Naive thymus-derived CD4-positive, alpha-beta T cell (primary cell): Measurements from ENCODE around the gene HDGFL3. TPM values are rescaled to one million over a fixed set of nuclear protein-coding genes. Genes with fewer than 3 reads are reported as not detected.

ENCODE experiments used
- ATAC-seq: fragments of 150-1000 bp; cut with Tn5 transposase; 2 replicates; pipeline ENCODE4 v1.10.0; 2021; ENCODE audit warnings: mild to moderate bottlenecking, moderate library complexity
- CTCF ChIA-PET: fragments of 350-600 bp; sonication (Branson Sonifier 250); formaldehyde crosslinking; loops from one replicate; lab custom pipeline; 2021; ENCODE audit warnings: antibody characterized with exemption; lab: Charles Lee
- POLR2A ChIA-PET: fragments of 350-600 bp; sonication (Branson Sonifier 250); formaldehyde crosslinking; loops from one replicate; lab custom pipeline; 2021; ENCODE audit warnings: antibody characterized with exemption, inconsistent platforms; lab: Charles Lee
- DNase-seq, 9 donors: peaks; one replicate each; pipeline versions ENCODE4 v3.0.0 to v3.0.0-alpha.2; 2020 to 2022; ENCODE audit warnings: mixed read lengths in 1 of 9
- H3K27ac ChIP-seq: one replicate; pipeline ENCODE4 v1.7.0; 2013; ENCODE audit warnings: mild to moderate bottlenecking, low read depth, low read length, moderate library complexity
- H3K27me3 ChIP-seq, 2 donors: one replicate each; pipeline ENCODE4 v1.7.0; 2013; ENCODE audit warnings: low read length in 2 of 2, mild to moderate bottlenecking in 2 of 2, moderate library complexity in 2 of 2; ENCODE audit not compliant: control insufficient read depth in 2 of 2, insufficient read depth in 2 of 2
- H3K36me3 ChIP-seq, 3 experiments: 1 replicate in 2 of 3; 2 replicates in 1 of 3; pipeline ENCODE4 v1.7.0; 2013; ENCODE audit warnings: low read length in 3 of 3, mild to moderate bottlenecking in 3 of 3, moderate library complexity in 1 of 3; ENCODE audit not compliant: insufficient read depth in 3 of 3, control insufficient read depth in 2 of 3
- H3K4me1 ChIP-seq, 2 donors: one replicate each; pipeline ENCODE4 v1.7.0; 2013; ENCODE audit warnings: low read length in 2 of 2, mild to moderate bottlenecking in 2 of 2, moderate library complexity in 1 of 2; ENCODE audit not compliant: control insufficient read depth in 2 of 2, insufficient read depth in 2 of 2
- H3K4me3 ChIP-seq: 2 replicates; pipeline ENCODE4 v1.7.0; 2013; ENCODE audit warnings: mild to moderate bottlenecking, low read length
- H3K9me3 ChIP-seq, 3 experiments: 1 replicate in 2 of 3; 2 replicates in 1 of 3; pipeline ENCODE4 v1.7.0; 2013; ENCODE audit warnings: low read length in 3 of 3; ENCODE audit not compliant: control insufficient read depth in 2 of 3
- H3K27ac Mint-ChIP-seq, 9 donors: one replicate each; pipeline ENCODE4 v1.8.0; 2020 to 2022; ENCODE audit warnings: mixed read lengths in 9 of 9, mild to moderate bottlenecking in 8 of 9, moderate library complexity in 5 of 9, inconsistent platforms in 2 of 9
- H3K27me3 Mint-ChIP-seq, 5 donors: one replicate each; pipeline ENCODE4 v1.8.0; 2021 to 2022; ENCODE audit warnings: mixed read lengths in 5 of 5, mild to moderate bottlenecking in 1 of 5
- H3K36me3 Mint-ChIP-seq, 5 donors: one replicate each; pipeline ENCODE4 v1.8.0; 2020 to 2022; ENCODE audit warnings: mixed read lengths in 5 of 5, mild to moderate bottlenecking in 3 of 5, inconsistent platforms in 1 of 5
- H3K4me1 Mint-ChIP-seq, 7 donors: one replicate each; pipeline ENCODE4 v1.8.0; 2020 to 2022; ENCODE audit warnings: mixed read lengths in 7 of 7, mild to moderate bottlenecking in 3 of 7, inconsistent platforms in 1 of 7
- H3K4me3 Mint-ChIP-seq, 10 donors: one replicate each; pipeline ENCODE4 v1.8.0; 2020 to 2022; ENCODE audit warnings: mild to moderate bottlenecking in 10 of 10, mixed read lengths in 10 of 10, moderate library complexity in 6 of 10, inconsistent platforms in 2 of 10
- H3K9me3 Mint-ChIP-seq, 11 donors: one replicate each; pipeline ENCODE4 v1.8.0; 2020 to 2022; ENCODE audit warnings: mixed read lengths in 11 of 11, mild to moderate bottlenecking in 4 of 11, inconsistent platforms in 1 of 11, moderate library complexity in 1 of 11
- intact Hi-C, 2 donors: fragments of 100-400 bp; cut with micrococcal nuclease; formaldehyde crosslinking; loops; one replicate each; pipeline ENCODE4 v1.15.1; 2023
- polyA plus RNA-seq, 2 donors: library from polyadenylated mRNA; unstranded; fragments of 300-500 nt; fragmentation: Illumina TruSeq; gene quantifications; one replicate each; pipeline ENCODE4 v1.2.3, GENCODE V29; 2021
- total RNA-seq, 6 experiments: library from RNA in 5 of 6; stranded (reverse) in 5 of 6; gene quantifications; 1 replicate in 5 of 6; 2 replicates in 1 of 6; pipeline ENCODE4 v1.2.3 and lab custom pipeline; 2021 to 2026

Gene HDGFL3
- total and polyA plus RNA-seq, 7 experiments from 2014 or later = 2.1 to 50.1 (median 3.6) TPM

DNA sequence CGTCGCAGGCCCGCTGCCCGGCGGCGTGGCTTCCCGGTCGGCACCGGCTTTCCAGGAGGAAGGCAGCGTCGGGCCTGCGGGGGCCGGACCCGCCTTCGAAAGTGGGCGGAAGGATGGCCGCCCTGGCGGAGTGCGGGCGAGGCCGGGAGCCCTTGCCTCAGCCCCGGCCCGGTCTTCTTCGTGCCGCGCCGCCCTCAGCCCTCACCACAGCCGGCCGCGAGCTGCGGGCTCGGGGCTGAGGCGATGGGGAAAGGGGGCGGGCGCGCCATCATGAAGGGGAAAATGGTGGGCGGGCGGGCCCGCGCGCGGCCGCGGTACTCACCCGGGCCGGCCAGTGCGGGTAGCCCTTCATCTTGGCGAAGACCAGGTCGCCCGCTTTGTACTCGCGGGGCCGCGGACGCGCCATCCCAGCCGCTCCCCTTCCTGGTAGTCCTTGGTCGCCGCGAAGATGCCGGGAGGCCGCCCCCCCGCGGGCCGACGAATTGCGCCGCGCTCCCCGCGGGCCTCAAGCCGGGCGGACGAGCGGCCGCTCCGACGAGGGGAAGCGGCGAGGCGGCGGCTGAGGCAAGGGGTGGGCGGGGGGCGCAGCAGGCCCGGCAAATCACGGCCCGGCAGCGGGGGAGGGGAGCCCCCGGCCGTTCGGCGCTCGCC lies 489 bp downstream of the HDGFL3 start:
- intact Hi-C loops = loop anchor here (1.0 to 10.0 kb wide), 5 partner anchors 42 to 662 kb away; partner anchors contain the start of genes BTBD1 (in 2 of the 2), C15orf40 (in 1 of the 2) and RPS17 (in 1 of the 2)
- H3K27ac ChIP-seq = peak overlapping the region; percentile 51
- no peaks in the 10 kb centered on the region for H3K36me3 ChIP-seq
- ATAC-seq (peak; percentile 48), DNase-seq (peak in 3 of 9 donors; percentile 12 to 48 (median 15))
- peaks cover 3% of the 10 kb centered on the region in 2 donors for H3K27me3 ChIP-seq
- peaks cover 8 to 37% (median 16%) of the 10 kb centered on the region in 5 donors for H3K27me3 Mint-ChIP-seq
- H3K9me3 Mint-ChIP-seq = peaks cover 0 to 6% (median 0%) of the 10 kb centered on the region in 11 donors
- peaks cover 0 to 25% (median 7%) of the 10 kb centered on the region in 7 donors for H3K4me1 Mint-ChIP-seq
- peaks cover 0 to 3% of the 10 kb centered on the region in 2 donors for H3K4me1 ChIP-seq
- no peak overlapping the region for H3K27ac Mint-ChIP-seq
- H3K36me3 Mint-ChIP-seq = peaks cover 0 to 9% (median 5%) of the 10 kb centered on the region in 5 donors
- peak overlapping the region in 3 of 10 donors; percentile 93 to 95 (median 93) for H3K4me3 Mint-ChIP-seq
- ChIA-PET POLR2A (interaction anchor here (0.6 kb wide), 1 partner anchor 1910 kb away, joined by 3 read pairs; no protein-coding TSS in a partner anchor), CTCF (no interaction called here)
- H3K9me3 ChIP-seq = no peaks in the 10 kb centered on the region
- no peak overlapping the region for H3K4me3 ChIP-seq

- H3K4me3 ChIP-seq = no peak overlapping the region
Measured at GRCh38 chr15:83206526-83207008, 1.1 kb downstream of the HDGFL3 start.

DNA sequence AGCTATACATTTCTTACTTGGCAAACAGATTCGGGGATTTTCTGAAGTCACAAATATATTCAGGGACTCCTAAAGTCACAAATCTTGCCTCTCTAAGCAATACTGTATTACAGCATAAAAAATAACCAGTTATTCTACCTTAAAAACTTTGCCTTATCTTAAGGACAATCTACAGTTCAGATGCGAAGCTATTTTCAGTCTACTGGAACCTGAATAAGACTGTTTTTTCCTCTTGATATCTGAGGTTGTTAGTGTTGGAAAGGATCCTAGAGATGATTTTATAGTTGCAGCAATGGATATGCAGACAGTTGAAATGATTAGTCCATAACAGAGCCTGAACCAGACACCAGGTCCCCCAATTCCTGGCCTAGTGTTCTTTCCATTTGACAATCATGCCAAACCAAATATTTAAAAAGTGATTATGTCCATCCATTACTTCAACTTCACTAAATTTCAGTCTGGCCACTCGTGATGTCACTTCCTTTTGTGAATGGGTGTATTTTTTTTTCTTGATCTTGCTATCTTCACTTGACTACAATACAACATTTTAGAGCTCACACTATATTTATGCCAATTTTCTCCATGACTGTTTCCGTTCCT lies 1.8 kb downstream of the HDGFL3 start:
- Mint-ChIP-seq H3K27me3 (peaks cover 8 to 46% (median 16%) of the 10 kb centered on the region in 5 donors), H3K4me1 (peaks cover 0 to 32% (median 7%) of the 10 kb centered on the region in 7 donors), H3K36me3 (peaks cover 0 to 9% (median 5%) of the 10 kb centered on the region in 5 donors), H3K27ac (peak overlapping the region in 5 of 9 donors; percentile 13 to 86 (median 85)), H3K9me3 (peaks cover 0 to 6% (median 0%) of the 10 kb centered on the region in 11 donors), H3K4me3 (peak overlapping the region; percentile 85 to 97 (median 93))
- ChIA-PET POLR2A (no interaction called here), CTCF (no interaction called here)
- intact Hi-C loops = loop anchor here (2.0 to 10.0 kb wide), 3 partner anchors 139 to 661 kb away; partner anchors contain the start of genes BTBD1 (in 2 of the 2) and RPS17 (in 1 of the 2)
- DNase-seq (no peak), ATAC-seq (no peak)
- no peak overlapping the region for H3K4me3 ChIP-seq
- peaks cover 0 to 3% of the 10 kb centered on the region in 2 donors for H3K4me1 ChIP-seq
- H3K27ac ChIP-seq = no peak overlapping the region
- H3K27me3 ChIP-seq = peaks cover 3% of the 10 kb centered on the region in 2 donors
- no peaks in the 10 kb centered on the region for H3K36me3 ChIP-seq
- H3K9me3 ChIP-seq = no peaks in the 10 kb centered on the region

More at GRCh38 chr15:83206526-83207008, 1.1 kb downstream of the HDGFL3 start:
- peaks cover 0 to 6% (median 0%) of the 10 kb centered on the region in 11 donors for H3K9me3 Mint-ChIP-seq
- Histone ChIP-seq H3K4me1 (peaks cover 0 to 3% of the 10 kb centered on the region in 2 donors), H3K27me3 (peaks cover 3% of the 10 kb centered on the region in 2 donors), H3K36me3 (no peaks in the 10 kb centered on the region), H3K27ac (peak overlapping the region; percentile 51), H3K9me3 (no peaks in the 10 kb centered on the region)
- ChIA-PET POLR2A (interaction anchor here (0.6 kb wide), 1 partner anchor 1910 kb away, joined by 3 read pairs; no protein-coding TSS in a partner anchor), CTCF (no interaction called here)
- H3K36me3 Mint-ChIP-seq = peaks cover 0 to 9% (median 5%) of the 10 kb centered on the region in 5 donors
- peaks cover 0 to 31% (median 7%) of the 10 kb centered on the region in 7 donors for H3K4me1 Mint-ChIP-seq
- intact Hi-C loops = loop anchor here (1.0 to 10.0 kb wide), 5 partner anchors 41 to 662 kb away; partner anchors contain the start of genes BTBD1 (in 2 of the 2), C15orf40 (in 1 of the 2) and RPS17 (in 1 of the 2)
- peak overlapping the region in 8 of 9 donors; percentile 13 to 86 (median 82) for H3K27ac Mint-ChIP-seq
- DNase-seq = no peak
- no peak for ATAC-seq
- peaks cover 8 to 43% (median 16%) of the 10 kb centered on the region in 5 donors for H3K27me3 Mint-ChIP-seq
- H3K4me3 Mint-ChIP-seq = peak overlapping the region; percentile 85 to 97 (median 93)

GRCh38 chr15:83204697-83205096 lies 2.9 kb downstream of the HDGFL3 start:
- POLR2A ChIA-PET = no interaction called here
- Histone ChIP-seq H3K27me3 (peaks cover 3% of the 10 kb centered on the region in 2 donors), H3K9me3 (no peaks in the 10 kb centered on the region), H3K36me3 (no peaks in the 10 kb centered on the region), H3K4me1 (peaks cover 0 to 3% of the 10 kb centered on the region in 2 donors), H3K4me3 (no peak overlapping the region), H3K27ac (no peak overlapping the region)
- DNase-seq (no peak), ATAC-seq (no peak)
- Mint-ChIP-seq H3K27ac (no peak overlapping the region), H3K36me3 (peaks cover 0 to 9% (median 5%) of the 10 kb centered on the region in 5 donors), H3K27me3 (peaks cover 8 to 46% (median 16%) of the 10 kb centered on the region in 5 donors), H3K4me3 (peak overlapping the region in 1 of 10 donors; percentile 34), H3K9me3 (peaks cover 0 to 6% (median 0%) of the 10 kb centered on the region in 11 donors), H3K4me1 (peaks cover 0 to 39% (median 7%) of the 10 kb centered on the region in 7 donors)
- intact Hi-C loops = loop anchor here in 1 of 2 donors (5.0 to 10.0 kb wide), 2 partner anchors 137 to 660 kb away; partner anchors contain the start of genes BTBD1 and RPS17
- CTCF ChIA-PET = no interaction called here

GRCh38 chr15:83203543-83203942 lies 4.1 kb downstream of the HDGFL3 start:
- ChIA-PET POLR2A (no interaction called here), CTCF (no interaction called here)
- intact Hi-C loops = loop anchor here in 1 of 2 donors (10.0 kb wide), 1 partner anchor 659 kb away; the partner anchor contains the start of gene RPS17

GRCh38 chr15:83200589-83200988 lies 7.0 kb downstream of the HDGFL3 start:
- H3K4me3 Mint-ChIP-seq = peak overlapping the region in 1 of 10 donors; percentile 24
- peaks cover 0 to 10% (median 0%) of the 10 kb centered on the region in 5 donors for H3K36me3 Mint-ChIP-seq
- H3K4me1 ChIP-seq = no peaks in the 10 kb centered on the region
- peaks cover 0 to 44% (median 11%) of the 10 kb centered on the region in 7 donors for H3K4me1 Mint-ChIP-seq
- intact Hi-C loops = loop anchor here (1.0 to 10.0 kb wide), 2 partner anchors 35 to 656 kb away; partner anchors contain the start of gene RPS17 (in 1 of the 2)
- H3K36me3 ChIP-seq = no peaks in the 10 kb centered on the region
- no peaks in the 10 kb centered on the region for H3K9me3 ChIP-seq
- no peaks in the 10 kb centered on the region for H3K9me3 Mint-ChIP-seq
- H3K27ac Mint-ChIP-seq = peak overlapping the region in 1 of 9 donors; percentile 24
- H3K27ac ChIP-seq = no peak overlapping the region
- DNase-seq (no peak), ATAC-seq (no peak)
- CTCF ChIA-PET = no interaction called here
- POLR2A ChIA-PET = no interaction called here
- no peak overlapping the region for H3K4me3 ChIP-seq
- H3K27me3 Mint-ChIP-seq = peaks cover 0 to 45% (median 13%) of the 10 kb centered on the region in 5 donors
- no peaks in the 10 kb centered on the region for H3K27me3 ChIP-seq

More at GRCh38 chr15:83203543-83203942, 4.1 kb downstream of the HDGFL3 start:
- no peak overlapping the region for H3K4me3 Mint-ChIP-seq
- H3K27ac Mint-ChIP-seq = no peak overlapping the region
- DNase-seq = no peak
- peaks cover 0 to 49% (median 14%) of the 10 kb centered on the region in 7 donors for H3K4me1 Mint-ChIP-seq
- peaks cover 0 to 14% (median 5%) of the 10 kb centered on the region in 5 donors for H3K36me3 Mint-ChIP-seq
- Histone ChIP-seq H3K27me3 (peaks cover 0 to 3% of the 10 kb centered on the region in 2 donors), H3K36me3 (no peaks in the 10 kb centered on the region), H3K4me3 (no peak overlapping the region), H3K27ac (no peak overlapping the region), H3K4me1 (peaks cover 0 to 3% of the 10 kb centered on the region in 2 donors), H3K9me3 (no peaks in the 10 kb centered on the region)
- peaks cover 0 to 6% (median 0%) of the 10 kb centered on the region in 11 donors for H3K9me3 Mint-ChIP-seq
- peaks cover 8 to 46% (median 16%) of the 10 kb centered on the region in 5 donors for H3K27me3 Mint-ChIP-seq
- no peak for ATAC-seq
